Subcutaneous adipose tissue (tissue), 4 donors: ENCODE results near the gene TUBD1. TPM values are rescaled to one million over a fixed set of nuclear protein-coding genes. Genes with fewer than 3 reads are reported as not detected.

ENCODE experiments used
- total RNA-seq, 4 donors: library from RNA; depleted of rRNA; stranded (reverse); fragments of >200 nt; gene quantifications; one replicate each; pipeline ENCODE4 v1.1.0, GENCODE V29; 2016
- TF ChIP-seq, protein P1 (sequence below): fragments of 450-650 bp; IDR thresholded peaks from one replicate; pipeline ENCODE4 v1.5.1; 2016; ENCODE audit warnings: low read depth, mild to moderate bottlenecking, control low read depth, antibody characterized with exemption, moderate library complexity

Gene TUBD1
- total RNA-seq, 4 donors from 2014 or later: 5.5 to 13.4 (median 9.7) TPM

DNA sequence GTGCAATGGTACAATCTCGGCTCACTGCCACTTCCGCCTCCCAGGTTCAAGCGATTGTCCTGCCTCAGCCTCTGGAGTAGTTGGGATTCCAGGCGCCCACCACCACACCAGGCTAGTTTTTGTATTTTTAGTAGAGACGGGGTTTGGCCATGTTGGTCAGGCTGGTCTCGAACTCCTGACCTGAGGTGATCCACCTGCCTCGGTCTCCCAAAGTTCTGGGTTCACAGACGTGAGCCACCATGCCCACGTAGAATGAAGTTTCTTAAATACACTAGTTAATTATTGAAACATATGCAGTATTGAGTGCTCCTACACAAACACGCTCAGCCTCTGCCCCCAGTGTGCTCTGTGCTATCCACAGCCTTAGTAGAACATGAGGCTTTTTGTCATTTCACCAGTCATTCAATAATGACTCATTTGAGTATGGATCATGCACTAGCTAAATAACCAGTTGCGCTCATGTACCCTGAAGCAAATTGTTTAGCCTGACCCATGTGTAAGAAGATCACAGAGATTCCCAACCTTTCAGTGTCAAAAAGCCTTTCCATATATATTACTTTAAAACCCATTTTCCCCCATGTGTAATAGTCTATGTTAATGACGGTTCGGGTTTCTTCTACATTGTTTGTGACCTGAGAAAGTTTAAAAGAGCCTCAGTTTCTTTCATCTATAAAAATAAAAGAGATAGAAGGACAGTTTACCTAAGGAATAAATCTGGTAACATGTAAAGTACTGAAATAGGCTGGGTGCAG is 49.7 kb downstream of the TUBD1 start:
- TF ChIP-seq, protein P1, sequence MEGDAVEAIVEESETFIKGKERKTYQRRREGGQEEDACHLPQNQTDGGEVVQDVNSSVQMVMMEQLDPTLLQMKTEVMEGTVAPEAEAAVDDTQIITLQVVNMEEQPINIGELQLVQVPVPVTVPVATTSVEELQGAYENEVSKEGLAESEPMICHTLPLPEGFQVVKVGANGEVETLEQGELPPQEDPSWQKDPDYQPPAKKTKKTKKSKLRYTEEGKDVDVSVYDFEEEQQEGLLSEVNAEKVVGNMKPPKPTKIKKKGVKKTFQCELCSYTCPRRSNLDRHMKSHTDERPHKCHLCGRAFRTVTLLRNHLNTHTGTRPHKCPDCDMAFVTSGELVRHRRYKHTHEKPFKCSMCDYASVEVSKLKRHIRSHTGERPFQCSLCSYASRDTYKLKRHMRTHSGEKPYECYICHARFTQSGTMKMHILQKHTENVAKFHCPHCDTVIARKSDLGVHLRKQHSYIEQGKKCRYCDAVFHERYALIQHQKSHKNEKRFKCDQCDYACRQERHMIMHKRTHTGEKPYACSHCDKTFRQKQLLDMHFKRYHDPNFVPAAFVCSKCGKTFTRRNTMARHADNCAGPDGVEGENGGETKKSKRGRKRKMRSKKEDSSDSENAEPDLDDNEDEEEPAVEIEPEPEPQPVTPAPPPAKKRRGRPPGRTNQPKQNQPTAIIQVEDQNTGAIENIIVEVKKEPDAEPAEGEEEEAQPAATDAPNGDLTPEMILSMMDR: no peak

DNA sequence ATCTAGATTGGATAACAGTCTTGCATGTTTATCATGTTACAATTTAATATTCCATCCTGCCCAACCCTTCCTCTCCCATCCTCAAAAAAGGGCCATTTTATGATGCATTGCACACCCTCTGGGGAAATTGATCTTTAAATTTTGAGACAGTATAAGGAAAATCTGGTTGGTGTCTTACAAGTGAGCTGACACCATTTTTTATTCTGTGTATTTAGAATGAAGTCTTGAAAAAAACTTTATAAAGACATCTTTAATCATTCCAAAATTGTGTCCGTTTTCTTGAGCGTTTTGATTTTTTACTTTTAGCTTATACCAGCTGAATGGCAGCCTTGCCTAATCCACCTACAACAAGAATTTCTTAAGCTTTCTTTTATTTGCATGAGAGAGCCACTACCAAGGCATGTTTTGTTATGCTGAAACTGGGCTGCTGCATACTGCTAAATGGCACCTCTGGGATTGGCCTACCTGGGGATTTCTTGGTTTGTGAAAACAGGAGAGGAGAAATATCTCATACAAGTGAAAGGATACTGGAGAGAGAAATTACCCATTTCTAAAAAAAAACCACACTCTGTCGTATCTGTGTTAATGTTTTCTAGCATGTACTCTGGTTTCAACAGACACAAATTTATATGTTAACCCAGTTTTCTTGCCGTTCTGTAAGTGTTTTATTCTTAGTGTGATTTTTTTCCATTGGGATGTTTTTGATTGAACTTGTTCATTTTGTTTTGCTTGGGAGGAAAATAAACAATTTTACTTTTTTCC is 52.2 kb downstream of the TUBD1 start:
- TF ChIP-seq, protein P1: no peak

DNA sequence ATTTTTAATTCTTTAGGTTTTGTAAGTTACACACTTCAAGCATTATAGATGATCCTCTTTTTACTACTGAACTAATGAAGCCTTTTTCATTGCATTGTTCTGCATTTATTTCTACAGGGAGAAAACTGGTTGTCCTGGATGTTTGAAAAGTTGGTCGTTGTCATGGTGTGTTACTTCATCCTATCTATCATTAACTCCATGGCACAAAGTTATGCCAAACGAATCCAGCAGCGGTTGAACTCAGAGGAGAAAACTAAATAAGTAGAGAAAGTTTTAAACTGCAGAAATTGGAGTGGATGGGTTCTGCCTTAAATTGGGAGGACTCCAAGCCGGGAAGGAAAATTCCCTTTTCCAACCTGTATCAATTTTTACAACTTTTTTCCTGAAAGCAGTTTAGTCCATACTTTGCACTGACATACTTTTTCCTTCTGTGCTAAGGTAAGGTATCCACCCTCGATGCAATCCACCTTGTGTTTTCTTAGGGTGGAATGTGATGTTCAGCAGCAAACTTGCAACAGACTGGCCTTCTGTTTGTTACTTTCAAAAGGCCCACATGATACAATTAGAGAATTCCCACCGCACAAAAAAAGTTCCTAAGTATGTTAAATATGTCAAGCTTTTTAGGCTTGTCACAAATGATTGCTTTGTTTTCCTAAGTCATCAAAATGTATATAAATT is 53.0 kb downstream of the TUBD1 start:
- TF ChIP-seq, protein P1: no peak

DNA sequence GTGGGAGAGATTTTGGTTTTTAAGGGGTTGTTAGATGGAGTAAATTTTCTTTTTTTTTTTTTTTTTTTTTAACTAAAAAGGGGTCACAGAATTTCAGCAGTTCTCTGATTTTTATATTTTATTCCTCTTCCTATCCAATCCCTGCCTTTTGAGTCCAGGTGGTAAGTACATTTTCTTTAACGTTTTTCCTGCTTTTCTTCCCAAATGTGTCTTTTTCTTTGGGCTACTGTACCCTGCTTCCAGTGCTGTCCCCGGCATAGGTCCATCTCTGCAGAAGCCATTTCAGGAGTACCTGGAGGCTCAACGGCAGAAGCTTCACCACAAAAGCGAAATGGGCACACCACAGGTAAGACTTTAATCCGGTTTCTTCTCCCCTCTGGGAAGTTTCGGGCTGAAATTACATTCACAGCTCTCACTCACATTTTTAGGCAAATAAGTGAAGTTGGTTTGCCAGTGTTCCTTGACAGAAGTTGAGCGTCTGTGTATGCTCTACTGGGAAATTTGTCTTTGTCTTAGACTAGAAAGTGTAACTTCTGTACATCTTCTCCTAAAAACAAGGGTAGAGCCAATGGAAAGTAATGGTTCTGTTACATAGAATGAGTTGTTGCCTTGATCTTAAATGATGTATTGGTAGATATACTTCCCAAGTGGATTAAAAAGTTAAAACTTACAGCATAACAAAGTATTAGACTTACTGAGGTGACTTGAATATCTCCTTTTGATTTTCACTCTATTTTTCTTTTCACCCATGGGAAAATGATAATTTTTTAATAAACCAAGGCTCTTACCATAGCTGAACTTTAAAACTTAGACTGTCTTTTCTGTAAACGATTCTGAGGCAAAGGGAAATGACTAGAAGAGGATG is 54.5 kb downstream of the TUBD1 start:
- TF ChIP-seq, protein P1: no peak

- TF ChIP-seq, protein P1: no peak
Measured at GRCh38 chr17:59837308-59838051, 55.3 kb downstream of the TUBD1 start.

DNA sequence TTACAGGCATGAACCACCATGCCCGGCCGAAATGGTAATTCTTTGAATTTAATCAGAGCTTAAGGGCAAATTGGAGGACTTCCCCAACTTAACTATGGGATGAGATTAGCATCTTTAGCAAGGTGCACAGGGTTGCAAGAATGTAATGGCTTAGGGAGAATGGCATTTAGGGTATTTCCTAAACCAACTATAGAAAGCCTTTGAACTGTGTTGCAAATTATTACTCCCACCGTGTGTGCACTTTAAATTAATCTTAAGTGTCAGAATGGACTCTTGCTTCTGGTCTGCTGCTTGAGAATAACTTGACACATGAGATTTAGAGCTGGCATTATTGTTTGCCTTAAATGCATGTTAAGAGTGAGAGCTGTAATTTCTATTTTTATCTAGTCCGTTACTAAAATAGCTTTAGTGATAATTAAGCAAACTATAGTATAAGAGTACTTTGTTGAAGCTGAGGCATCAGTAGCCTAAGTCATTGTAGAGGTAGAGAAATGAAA is 59.8 kb downstream of the TUBD1 start:
- TF ChIP-seq, protein P1: no peak
